Stimulated activated CD4-positive, alpha-beta T cell treated with anti-CD3 and anti-CD28 coated beads, TNF-alpha, amount 100 ng/mL, for 1 hour (primary cell): ENCODE data around the gene EGFL7.

Experiments used
- DNase-seq, 3 donors: peaks; one replicate each; pipeline ENCODE4 v3.0.0-alpha.2; 2020; ENCODE audit warnings: low read depth in 3 of 3, low spot score in 1 of 3

Gene EGFL7

DNA sequence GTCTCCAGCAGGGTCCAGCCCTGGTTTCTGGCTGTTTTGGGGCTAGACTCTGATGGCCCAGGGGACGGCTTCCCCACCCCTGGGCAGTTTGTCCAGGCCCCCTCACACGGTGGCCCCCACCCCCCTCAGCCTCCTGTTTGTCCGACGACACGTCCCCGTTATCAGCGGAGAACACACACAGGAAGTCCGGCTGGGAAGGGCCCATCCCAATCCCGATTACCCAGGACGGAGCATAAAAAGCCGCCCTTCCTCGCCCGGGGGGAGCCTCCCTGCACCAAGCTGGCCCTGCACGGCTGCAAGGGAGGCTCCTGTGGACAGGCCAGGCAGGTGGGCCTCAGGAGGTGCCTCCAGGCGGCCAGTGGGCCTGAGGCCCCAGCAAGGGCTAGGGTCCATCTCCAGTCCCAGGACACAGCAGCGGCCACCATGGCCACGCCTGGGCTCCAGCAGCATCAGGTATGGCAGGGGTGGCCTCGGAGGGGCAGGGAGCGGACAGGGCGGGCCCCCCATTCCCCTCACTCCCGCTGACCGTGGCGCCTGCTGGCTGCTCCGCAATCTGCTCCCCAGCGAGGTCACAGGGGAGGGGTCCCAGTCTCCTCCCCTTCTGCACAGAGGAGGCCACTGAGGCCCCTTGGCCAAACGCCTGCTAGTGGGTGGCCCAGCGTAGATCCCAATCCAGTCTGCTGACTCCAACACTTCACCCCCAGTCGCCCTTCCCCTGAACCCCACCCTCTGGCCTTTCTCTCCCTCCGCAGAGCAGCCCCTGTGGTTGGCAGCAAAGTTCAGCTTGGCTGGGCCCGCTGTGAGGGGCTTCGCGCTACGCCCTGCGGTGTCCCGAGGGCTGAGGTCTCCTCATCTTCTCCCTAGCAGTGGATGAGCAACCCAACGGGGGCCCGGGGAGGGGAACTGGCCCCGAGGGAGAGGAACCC, at the start of gene EGFL7:
EGFL7 (plus strand) TSS at position 261 of the 926 bp plus-strand sequence. CDS start 5,367 bp downstream, outside the sequence.
- DNase-seq = no peak

DNA sequence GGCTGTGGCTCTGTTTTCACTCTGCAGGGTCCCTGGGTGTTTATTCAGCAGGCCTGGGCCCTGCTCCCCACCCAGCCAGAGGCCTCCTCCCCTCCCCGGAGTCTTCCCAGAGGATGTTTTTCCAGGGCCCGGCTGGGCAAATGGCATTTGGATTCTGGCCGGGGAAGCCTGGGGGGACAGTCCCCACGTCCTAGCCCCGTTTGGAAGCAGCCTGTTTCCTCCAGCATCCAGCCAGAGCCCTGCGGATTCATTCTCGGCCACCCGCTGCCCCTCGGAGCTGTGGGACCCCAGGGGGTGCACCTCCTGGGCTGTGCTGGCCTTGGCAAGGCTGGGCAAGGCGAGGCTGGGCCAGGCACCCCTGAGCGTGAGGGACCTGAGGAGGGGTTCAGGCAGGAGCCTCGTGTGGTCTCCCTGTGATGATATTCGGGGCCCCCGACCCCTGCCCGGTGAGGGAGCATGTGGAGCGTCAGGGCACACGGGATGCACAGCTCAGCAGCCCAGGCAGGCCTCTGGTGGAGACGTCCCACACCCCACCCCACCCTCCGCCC, 48.8 kb upstream of the EGFL7 start:
- DNase-seq = no peak

DNA sequence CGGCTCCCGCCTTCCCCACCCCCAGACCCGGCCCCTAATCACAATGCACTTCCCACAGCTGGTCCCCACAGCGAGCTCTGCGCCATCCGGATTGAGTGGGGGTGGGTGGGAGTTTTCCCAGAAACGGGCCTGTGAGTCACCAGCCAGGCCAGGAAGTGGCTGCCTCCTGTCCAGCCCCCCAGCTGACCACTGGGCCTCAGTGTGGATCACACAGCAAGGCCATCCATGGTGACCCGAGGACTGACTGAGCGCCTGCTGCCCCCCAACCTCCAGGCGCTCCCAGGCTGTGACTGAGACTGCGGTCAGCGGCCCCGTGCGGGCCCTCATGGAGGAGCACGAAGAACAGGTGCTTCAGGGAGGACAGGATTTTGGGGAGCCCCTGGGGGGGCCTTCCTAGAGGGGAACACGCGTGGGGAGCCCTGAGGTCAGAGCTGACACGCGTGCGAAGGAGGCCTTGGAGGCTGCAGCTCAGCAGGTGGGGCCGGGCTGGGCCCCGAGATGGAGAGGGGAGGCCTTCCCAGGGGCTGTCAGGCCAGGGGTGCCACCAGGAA, 48.3 kb upstream of the EGFL7 start:
- DNase-seq = no peak

DNA sequence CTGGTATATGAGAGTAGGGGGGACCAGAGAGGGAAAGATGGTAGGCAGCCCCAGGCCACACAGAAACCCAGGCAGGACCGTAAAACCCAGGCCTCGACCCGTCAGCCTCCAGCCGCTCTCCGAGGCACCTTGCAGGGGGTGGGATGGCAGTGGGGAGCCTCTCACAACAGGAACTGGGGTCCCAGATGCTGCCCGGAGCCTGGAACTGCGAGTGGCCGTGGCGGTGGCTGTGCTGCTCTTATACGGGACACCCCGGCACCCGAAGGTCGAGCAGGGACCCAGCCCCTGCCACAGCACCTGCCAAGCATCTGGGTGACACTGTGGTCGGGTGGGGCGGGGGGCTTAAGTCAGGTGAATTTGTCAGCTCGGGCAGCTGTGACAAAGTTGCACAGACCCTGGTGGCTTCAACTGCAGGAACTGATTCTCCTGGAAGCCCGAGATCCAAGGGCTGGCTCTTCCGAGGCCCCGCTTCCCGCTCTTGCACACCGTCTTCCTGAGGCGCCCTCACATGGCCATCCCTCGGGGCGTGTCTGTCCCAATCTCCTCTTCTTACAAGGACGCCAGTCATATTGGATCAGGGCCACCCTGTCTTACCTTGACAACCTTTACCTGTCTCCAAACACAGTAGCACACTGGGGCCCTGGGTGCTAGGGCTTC, 47.6 kb upstream of the EGFL7 start:
- no peak for DNase-seq

DNA sequence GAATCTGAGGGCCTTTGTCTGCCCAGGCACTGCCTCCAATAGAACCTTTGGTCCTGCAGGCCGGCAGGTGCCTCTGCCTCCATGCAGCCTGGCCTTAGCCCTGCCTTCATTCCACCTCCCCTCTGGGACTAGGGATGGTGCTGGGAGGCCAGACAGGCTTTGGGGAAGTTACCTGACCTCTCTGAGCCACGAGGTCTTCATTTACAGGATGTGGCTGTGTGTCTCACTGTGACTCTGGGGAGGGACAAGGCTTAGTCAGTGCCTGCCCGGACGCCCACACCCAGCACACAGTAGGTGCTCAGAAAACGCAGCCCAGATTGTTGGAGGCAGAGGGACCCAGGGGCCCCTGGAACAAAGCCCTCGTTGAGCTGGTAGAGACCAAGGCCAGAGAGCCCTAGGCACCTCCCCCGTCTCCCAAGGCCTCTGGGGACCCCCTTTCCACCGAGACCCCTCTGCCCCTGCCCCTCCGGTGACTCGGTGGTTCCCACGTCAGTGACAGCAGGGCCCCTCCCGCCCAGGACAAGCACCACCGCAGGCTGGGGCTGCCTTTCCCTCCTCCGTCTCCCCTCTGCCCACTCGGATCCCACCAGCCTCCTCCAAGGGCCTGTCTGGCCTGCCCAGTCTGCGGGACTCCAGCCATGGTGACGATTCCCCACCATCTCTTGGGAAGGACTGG, 46.9 kb upstream of the EGFL7 start:
- no peak for DNase-seq

DNA sequence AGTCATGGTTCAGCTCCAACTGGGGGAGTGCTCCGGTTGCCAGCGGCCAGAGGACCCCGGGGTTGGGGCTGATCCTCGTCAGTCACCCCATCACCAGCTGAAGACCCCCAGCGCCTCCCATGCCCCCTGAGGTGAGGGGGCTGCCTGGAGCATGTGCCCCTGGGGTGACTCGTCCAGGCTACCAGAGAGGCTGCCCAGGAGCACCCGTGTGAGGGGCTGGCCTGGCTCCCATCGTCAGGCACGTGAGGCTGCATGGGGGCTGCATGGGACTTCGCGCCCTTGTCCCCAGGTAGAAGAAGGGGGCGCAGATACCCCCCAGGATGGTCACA, 46.4 kb upstream of the EGFL7 start:
- DNase-seq = no peak

DNA sequence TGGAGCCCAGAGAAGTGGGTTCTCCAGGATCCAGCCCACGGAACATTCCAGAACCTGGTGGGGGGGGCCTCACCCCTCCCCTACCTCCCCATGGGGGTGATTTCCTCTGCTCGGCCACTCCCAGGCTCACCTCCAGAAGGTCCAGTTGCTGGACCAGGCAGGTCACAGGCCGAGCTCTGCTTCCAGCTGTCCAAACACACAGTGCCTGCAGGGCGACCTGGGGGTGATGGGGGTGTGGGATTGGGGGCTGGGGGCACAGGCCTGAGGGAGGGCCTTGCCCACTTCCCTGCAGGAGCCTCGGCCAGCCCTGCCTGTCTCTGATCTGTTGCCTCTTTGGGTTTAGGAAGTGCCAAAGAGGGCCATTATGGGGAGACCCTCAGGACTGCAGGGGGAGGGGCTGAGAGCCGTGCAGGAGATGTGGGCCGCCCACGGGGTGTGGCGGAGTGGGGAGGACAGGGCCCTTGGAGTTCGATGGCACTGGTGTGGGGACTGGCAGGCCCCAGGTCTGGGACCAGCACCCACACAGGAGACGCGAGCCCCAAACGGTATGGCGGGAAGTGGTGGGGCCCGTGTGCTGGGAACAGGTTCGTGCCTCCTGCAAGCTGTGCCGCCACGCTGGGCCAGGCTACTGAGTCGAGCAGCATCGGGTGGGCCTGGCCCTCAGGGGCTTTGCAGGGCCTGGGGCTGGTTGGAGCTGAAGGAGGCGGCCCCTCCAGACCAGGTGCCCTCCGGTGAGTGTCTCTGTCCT, 45.6 kb upstream of the EGFL7 start:
- no peak for DNase-seq

DNA sequence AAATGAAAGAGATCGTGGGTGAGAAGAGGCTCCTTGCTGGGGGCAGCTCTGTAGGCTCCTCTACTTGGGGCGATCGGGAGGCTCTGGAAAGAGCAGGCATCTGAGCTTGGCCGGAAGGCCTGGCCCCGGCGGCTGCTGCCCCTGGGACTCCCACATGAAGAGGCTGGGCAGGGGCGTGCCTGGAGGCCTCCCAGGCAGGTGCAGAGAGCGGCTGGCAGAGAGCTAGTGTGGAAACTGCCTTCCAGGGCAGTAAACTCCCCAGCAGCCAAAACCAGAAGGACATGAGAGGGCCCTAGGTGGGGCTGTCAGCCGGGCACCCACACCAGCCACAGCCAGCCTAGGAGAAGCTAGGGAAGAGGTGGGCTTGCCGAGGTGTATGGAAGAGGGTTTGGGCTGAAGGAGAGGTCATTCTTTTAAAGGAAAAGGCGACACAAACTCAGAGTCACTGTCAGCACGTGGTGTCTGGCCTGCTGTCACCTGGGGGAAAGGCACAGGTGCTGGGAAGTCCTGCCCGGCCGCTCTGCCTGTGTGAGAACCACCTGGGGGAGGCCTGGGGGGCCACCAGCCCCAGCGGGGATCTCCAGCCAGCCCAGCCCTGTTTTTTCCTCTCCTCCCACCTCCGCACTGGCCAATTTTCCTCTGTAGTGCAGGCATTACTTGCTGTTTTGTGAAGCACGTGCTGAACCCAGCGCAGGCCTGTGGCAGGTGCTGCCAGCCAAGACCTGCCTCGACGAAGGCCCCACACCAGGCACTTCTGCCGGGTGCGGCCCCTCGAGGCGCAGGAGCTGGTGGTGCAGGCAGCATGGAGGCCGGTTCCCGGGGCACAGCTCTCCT, 44.8 kb upstream of the EGFL7 start:
- no peak for DNase-seq

DNA sequence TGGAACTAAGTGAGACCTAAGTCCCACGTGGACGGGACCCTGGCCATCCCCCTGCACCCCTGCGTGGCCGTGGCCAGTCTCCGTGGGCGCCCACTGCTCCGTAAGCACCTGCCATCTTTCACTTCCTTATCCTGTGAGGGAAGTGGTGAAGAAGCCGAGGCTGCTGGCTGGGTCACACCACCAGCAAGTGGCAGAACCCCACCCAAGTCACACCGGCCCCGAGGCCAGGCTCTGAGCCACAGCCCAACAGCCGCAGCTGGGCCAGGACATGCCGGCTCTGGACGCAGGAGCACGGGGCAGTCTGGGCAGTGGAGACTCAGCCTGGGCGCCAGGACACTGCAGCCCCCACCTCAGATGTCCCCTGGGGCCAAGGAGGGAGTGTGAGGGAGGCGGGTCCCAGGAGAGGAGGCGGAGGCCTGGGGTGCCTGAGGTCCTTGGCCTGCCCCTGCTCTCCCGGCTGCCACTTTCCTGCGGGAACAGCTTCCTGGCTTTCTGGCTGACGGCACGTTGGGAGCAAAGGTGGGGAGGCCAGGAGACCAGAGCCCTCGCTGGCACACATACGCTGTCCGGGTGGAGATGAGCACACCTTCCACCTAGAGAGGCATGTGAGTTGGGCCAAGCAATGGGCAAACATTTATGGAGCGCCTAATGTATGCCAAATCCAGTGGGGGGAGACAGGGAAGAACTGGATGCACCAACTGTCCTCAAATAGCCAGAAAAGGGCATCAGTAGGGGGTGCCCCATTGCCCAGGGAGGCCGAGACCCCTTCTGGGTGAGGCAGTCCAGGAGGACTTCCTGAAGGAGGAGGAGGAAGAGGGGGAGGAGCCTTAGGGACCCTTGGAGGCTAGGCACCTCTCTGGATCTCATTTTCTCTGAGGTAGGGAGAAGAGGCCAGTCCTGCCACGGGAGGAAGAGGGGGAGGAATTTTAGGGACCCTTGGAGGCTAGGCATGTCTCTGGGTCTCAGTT, 43.9 kb upstream of the EGFL7 start:
- no peak for DNase-seq

DNA sequence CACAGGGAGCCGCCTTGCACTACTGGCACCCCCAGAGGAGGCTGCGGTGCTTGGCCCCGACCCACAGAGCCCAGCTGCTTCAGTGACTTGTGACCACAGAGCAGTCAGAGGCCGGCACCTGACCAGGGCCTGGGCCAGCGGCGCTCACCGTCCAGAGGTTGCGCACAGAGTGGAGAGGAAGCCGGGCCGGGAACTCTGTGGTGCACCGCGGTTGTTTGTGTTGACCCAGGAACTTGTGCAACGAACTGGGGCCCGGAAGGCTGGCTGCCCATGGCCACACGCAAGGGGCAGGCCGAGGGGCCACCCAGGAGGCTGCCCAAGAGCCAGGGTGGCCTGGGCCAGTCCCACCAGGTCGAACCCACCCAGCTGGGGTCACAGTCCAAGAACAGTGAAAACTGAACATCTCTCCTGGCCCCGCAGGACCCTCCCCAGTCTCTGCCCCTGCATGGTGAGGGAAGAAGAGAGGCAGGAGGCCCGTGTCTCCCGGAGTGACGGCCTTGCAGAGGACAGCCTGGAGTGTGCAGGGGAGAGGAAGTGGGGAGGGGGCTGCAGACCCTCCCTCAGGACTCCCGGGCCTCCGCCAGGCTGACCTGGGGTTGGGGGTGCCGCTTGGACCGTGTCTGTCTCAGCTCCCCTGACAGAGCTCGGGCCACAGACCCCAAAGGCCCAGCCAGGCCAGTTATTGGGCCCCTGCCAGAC, 42.8 kb upstream of the EGFL7 start:
- no peak for DNase-seq

DNA sequence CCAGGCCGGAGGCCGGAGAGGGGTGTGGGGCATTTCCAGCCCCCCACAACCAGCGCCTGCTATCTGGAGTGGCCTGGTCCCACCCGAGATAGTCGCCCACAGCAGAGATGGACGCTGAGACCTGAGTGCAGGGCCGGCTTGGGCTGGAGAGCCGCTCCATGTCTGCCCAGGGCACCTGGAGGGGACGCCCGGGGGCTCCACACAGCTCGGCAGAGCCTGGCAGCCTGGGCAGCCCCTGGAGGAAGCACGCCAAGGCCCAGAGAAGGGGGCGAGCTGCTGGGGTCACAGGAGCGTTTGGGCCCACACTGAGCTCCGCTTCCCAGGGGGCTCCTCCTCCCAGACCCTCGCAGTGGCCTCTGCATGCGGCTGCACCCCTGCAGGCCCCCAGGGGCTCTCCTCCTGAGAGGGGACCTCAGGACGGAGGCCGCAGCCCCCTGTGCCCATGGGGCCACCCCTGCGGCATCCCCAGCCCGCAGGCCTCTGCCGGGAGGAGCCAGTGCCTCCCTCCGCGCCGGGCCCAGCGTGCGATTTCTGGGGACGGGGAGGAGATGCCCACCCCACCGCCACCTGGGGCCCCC, 42.2 kb upstream of the EGFL7 start:
- DNase-seq = no peak

DNA sequence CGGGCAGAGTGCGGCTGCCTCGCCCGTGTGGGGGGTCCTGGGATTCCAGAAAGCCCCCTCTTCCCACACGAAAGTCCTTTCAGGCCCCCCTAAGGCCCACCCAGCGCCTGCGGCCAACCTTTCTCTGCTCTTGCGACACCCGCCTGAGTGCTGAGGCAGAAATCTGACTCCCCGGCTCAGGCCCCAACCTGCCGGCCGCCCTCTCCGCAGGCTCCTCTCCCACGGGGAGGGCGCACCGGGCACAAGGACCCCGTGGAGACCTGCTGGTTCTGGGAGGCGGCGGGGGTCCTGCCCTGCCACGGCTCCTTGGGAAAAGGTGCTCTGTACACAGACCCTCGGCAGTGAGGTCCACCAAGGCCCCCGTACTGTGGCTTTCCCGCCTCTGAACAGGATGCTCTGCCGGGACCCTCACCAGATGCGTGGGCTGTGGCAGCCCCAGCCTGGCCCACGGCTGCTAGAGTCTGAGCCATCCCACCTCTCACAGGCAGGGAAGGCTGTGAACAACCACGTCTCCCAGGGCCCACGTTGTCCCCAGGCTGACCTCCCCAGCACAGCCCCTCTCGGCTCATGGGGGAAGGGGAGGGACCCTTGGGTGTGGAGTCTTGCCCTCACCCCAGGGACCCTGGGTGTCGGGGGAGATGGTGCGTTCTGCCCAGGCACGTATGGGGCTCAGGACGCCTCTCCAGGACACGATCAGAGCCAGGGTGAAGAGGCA, 41.5 kb upstream of the EGFL7 start:
- no peak for DNase-seq

DNA sequence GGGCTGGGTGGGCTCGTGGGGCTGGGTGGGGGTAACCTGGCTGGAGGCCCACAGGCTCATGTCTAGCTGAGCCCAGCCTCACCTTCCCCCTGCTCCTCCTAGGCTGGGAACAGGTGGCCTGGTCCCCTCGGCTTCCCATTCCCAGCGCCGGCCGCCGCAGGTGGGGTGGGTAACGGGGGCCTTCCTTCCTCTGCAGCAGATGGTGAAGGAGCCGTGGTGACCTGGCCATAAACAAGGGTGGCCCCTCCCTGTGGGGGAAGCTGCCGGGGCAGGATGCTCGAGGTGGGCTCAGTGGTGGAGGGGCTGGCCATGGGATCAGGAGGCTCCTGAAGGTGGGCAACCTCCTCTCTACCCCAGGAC, 41.0 kb upstream of the EGFL7 start:
- DNase-seq = no peak

DNA sequence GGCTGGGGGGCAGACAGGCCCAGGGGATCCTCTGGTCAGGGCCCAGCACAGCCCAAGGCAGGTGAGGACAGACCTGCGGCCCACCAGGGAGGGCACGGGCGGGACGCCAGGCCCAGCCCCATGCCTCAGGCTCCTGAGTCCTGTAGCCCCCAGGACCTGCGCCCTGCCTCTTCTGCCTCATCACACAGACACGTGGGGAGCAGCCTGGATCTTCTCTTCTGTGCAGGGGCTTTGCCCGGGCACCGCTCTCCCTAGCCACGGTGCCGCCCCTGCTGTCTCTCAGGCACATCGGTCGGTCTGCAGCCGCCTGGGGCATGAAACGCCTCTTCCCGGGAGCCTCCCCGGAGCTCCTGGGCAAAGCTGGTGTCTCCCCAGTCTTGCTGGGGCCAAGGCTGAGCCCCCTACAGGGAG, 40.2 kb upstream of the EGFL7 start:
- no peak for DNase-seq

DNA sequence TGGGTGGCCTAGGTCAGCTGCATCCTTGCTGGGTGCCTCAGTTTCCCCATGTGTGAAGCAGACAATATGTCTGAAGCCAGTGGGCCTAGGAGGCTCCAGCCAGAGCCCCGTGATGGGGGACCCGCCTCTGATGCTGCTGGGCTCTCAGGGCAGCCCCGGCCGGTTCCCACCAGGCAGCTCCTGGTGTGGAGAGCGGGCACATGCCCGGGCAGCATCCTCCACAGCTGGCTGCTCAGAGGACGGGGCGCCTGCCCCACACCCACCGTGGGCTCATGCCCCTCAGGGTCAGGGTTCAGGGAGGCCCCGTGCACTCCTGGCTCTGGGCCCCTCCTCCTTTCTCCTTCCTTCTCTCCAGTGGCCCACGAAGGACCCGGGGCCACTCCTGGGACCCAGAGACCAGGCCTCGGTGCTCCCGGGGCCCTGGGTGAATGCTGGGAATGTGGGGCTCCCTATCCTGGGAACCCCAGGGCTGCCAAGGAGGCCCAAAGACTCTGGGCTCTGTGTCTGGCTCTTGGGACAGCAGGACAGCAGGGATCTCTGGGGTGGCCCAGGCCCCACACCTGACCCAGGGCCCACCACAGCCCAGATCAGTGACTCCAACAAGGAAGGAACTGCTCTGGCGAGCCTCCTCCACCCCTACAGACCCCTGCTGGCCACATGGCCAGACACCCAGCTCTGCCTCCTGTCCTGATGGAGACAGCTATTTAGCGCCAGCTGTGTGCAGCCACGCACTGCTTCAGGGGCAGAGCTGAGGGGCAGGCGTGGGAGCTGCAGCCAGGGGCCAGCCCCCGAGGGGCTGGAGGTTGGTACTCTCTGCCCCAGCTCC, 39.5 kb upstream of the EGFL7 start:
- DNase-seq = no peak

DNA sequence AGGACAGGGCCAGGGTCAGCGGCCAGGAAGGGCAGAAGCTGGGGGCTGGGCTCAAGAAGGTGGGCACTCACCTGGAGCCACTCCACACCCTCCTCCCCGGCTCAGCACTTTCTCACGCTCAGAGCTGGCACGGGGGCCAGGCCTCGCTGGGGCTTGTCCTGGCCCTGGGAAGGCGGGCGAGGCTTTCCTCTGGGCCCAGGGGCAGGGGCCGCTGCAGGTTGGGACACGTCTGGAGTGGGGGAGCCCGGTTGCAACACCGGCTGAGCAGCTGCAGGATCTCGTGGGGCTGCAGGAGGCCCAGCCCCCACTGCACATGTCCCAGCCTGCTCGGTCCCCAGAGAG, 38.9 kb upstream of the EGFL7 start:
- no peak for DNase-seq
